NOMO-1 (cell line): Measurements from ENCODE around the gene RAB8B.

Experiments used
- DNase-seq, 2 experiments: peaks; one replicate each; lab custom pipeline; 2025; ENCODE audit not compliant: unreplicated experiment in 2 of 2; lab: John Stamatoyannopoulos, UW

RAB8B gene

DNA sequence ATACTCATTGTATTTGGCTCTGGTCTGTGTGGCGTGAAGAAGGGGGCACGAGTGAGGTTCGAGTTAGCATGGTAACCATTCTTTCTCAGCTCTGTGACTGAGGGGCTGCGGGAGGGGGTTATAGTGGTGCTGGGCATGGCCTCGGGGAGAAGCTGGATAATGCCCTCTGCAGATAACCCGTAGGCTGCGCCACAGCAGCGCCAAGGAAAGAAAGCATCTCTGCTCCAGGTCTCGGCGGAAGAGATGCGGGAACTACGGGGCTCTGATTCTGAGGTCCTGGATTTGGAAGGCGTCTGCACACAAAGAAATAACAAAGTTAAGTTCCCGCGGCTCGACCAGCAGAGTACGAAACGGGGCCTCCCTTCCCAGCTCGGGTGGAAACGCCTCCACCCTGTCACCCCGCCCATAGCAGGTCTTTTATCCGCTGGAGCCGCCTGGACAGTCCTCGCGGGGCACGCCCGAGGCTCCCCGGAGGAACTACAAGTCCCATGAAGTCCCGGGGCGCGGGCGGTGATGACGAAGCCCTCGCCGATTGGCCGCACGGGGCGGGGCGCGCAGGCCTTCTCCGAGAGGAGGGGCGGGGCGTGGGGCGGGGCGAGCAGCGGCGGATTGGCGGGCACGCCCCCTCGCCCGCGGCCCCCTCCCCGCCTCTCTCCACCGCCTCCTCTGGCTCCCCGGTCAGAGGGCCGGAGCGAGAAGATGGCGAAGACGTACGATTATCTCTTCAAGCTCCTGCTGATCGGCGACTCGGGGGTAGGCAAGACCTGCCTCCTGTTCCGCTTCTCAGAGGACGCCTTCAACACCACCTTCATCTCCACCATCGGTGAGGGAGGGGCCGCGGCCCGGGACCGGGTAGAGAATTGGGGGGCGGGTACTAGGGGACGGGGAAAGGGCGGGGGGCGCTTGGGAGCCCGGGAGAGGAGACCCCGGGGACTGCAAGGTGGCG, at the start of gene RAB8B:
RAB8B (plus strand) TSS at position 681 of the 946 bp plus-strand sequence; CDS start at position 700, 19 bp downstream.
- peak; percentile 91 to 97 for DNase-seq

DNA sequence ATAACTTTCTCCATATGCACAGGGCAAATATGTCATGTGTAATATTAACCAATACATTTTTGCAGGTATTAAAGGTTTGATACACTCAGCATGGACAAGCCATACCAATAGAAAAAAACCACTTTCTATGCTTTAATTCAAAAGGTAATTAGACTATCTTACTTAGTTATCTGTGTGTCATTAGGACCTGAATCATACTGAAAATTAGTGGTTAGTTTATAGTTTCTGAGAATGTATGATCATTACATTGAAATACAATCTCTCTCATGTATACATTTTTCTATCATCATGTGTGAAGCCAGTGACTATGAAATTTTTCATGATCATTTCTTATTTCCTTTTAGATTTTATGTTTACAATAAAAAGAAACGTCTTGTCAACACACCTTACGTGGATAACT, 48.5 kb upstream of the RAB8B start:
- no peak for DNase-seq

DNA sequence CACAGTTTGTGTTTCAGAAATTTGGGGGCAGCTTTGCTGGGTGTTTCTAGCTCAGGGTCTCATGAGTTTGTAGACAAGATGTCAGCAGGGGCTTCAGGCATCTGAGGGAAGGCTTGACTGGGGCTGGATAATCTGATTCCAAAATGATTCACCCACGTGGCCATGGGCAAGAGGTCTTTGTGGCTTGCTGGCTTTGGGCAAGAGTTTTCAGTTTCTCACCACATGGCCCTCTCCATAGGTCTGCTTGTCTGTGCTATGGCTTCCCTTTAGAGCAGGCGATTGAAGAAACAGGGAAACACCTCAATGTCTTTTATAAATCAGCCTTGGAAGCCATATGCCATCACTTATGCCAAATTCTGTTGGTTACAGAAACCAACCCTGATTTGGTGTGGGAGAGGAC, 44.0 kb upstream of the RAB8B start:
- no peak for DNase-seq

DNA sequence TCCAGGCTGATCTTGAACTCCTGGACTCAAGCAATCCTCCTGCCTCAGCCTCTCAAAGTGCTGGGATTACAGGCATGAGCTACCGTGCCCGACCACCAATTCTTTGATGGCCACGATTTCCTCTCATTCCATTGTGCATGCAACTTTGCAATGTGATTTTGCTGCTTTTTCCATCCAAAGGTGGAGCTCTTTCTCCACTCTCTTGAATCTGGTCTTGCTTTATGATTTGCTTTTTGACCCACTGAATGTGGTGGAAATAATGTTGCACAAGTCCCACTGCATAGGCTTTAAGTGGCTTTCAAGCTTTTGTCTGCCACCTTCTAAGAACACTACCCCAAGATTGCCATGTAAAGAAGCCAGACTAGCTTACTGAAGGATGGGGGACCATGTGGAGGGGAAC, 42.7 kb upstream of the RAB8B start:
- DNase-seq = no peak

DNA sequence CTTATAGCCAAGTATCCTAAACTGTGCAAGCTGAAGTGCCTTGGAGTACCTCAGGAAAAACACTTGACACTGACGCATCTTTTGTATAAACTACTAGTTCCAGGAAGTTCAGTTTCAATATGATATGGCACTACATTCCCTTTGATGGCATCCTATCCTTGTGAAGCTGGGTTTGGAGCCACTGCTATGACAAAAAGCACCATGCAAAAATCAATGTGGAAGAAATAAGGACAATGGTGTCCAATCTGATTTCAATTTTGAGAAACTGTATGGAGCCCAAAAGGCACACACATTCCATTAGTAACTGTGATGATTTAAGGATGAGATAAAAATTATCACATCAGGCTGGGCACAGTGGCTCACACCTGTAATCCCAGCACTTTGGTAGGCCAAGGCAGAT, 37.7 kb upstream of the RAB8B start:
- no peak for DNase-seq

DNA sequence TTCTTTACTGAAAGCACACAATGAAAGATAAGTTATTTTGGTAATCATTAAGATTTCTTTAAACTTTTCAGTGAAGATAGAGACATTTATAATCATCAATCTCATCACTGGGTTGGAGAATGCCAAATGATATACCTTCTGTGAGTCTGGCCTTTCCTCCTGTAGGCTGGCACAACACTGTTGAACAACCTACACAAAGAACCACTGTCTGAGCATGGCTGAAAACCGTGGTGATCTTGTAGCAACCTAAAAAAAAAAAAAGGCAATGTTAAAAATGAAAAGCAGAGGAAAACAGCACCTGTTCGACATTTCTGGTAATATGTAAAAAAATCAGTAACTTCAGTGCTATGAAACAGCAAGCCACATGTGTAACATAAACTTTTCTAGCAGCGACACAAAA, 33.9 kb upstream of the RAB8B start:
- no peak for DNase-seq

DNA sequence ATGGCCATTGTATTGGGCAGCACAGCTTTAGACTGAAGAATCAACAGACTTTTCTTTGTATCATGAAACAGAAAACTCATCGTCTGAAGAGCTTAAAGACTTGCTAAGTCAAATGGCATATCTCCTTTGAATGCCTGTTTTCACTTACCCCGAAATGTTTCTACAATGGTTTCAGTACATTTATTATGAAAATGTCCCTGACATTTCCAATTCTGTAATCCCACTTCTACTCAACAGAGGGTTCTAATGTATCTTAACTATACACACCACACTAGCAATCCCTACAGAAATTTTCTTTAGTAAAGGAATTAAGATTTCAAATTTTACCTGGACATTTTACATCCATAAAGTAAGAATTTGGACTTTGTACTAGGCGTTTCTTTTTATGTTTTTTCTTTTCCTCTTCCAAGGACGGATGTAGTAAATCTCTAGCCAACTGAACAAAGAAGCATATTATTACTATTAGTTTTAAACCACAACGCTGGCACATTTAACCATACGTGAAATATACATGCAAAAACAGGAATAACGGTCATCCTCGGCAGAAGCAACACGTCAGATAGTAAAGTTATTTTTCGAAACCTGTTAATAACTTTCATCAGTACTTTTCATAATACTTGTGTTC, 33.2 kb upstream of the RAB8B start:
- DNase-seq = no peak

DNA sequence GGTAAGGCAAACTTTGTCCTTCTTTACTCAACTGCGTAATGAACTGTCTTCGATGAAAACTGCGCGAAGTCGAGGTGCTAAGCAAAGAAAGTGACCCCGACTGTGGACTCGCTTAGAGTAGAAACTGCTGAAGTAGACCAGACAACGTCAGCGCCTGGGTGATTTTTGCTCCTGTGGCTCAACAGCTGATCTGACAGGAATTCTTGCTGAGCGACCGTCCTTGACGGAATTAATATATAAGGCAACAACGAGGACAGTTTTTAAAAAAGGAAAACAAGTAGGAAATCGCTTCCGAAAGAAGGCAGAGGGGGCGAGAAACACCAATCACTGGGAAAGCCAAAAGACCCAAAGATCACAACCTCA, 32.7 kb upstream of the RAB8B start:
- DNase-seq = peak; percentile 26 to 58

DNA sequence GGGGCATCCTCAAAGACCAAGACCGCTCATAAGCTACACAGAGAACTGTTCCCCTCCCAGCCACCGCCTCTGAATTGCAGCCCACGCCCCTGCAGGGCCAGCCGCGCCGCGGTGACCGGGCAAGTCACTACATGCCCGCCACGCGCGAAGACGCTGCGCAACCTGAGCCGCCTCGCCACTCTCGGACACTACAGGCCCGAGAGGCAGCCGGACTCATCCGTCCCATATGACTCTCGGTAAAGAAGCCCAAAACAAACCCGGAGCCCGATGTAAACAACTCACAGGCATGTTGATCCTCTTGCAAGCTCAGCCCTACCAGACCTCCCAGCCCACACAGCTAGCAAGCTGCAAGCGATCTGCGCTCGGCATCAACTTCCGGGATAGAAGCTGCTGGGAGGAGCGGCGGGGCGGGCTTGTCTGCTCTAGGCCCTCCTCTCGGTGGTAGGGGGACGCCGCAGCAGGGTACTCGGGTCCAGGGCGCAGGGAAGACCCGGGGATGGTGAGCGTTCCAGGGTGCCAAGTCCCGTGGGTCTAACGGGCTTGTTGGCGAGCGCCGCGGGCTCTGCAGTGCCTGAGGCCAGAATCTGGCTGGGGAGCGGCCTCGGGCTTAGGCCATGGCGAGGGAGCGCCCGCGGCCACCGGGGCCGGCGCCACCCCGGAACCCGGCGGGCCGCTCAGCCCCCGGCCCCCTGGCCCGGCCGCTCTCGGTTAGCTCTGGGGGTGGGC, 32.1 kb upstream of the RAB8B start, which contains the start of gene RPS27L:
RPS27L (minus strand) TSS at position 360 of the 726 bp plus-strand sequence; CDS start at position 288, 72 bp downstream.
- peak; percentile 83 to 93 for DNase-seq

DNA sequence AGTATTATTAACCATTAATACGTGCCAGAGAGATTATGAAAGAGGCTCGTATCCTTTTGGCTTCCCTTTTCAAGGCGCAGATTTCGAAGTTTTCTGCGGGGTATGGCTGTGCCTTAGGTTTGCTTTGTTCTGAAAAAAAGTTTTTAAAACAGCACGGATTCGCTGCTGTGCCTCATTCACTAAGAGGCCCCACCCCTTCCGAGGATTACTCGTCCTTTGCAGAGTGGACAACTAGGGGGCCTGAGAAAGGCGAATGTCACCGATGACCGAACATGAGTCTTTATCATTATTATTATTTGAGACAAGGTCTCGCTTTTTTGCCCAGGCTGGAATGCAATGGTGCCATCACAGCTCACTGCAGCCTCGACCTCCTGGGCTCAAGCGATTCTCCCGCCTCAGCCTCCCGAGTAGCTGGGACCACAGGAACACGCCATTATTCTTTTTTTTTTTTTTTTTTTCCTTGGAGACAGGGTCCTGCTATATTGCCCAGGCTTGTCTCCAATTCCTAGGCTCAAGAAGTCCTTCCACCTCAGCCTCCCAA, 31.4 kb upstream of the RAB8B start:
- DNase-seq = peak; percentile 47 to 57

DNA sequence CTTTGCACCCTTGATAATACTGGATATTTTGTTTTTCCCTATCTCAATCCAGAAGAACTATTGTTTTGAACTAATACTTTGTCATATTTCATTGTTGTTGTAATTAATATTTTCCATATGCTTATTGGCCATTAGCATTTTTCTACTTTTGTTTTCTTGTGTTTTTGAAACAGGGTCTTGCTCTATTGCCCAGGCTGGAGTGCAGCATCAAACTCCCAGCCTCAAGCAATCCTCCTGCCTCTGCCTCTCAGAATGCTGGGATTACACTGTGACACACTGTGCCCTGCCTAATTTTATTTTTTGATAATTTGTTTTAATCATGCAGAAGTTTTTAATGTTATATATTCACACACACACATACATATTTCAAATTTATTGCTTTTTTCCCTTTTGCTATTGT, 28.8 kb upstream of the RAB8B start:
- DNase-seq = no peak

DNA sequence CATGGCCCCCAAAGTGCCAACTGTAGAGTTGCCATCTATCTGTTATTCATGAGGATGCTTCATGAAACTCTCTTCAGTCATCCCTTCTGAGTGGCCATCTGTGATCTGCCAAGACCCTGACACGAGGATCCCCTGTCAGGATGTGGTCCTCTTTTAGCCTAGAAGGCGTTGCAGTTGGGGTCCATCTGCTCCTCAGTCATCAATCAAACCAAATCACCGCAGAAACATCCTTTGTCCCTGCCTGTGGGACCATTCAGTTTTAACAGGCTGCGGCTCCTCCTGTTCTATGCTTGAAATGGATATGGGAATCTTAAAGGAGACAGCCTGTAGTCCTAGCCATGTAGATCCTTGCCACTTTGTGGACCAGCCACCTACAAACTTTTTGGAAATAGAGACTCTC, 26.2 kb upstream of the RAB8B start:
- DNase-seq = no peak

DNA sequence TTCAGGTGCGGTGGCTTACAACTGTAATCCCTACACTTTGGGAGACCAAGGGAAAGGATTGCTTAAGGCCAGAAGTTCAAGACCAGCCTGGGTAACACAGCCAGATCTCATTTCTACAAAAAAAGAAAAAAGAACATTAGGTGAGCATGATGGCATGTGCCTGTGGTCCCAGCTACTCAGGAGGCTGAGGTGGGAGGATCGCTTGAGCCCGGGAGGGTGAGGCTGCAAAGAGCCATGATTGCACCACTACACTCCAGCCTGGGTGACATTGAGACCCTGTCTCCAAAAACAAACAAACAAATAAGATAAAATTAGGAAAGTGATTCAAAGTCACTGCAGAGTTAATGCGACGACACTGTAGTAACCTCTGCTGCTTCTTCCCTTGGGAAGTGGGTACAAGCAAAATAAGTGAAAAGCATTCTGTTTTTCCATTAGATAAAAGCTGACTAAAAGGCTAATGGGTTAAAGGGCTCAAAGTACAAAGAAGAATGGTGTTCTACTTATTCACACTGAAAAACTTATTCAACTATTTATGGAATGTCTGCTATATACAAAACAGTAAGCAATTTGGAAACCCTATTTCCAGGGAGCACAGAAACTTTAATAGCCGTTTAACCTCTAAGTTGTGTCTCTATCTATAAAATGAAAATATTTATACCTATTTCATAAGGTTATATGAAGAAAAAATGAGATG, 24.1 kb upstream of the RAB8B start:
- DNase-seq = no peak

DNA sequence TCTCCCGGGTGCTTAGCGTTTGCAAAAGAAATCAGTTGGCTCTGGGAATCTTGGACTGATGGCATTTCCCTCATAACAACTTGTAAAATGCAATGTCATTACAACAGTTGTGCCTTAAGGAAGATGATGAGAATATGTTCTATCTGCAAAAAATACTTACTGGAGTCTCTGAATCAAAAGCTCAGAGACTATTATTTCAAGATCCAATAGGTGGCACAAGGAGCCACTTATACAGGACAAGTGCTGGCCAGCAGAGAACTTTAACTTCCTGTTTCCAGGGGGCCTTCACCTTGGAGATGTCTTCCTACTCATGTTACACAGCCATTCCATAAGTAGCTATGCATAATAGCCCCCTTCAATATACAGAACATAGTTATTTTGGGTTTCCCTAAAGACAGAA, 23.2 kb upstream of the RAB8B start:
- DNase-seq = peak; percentile 31 to 60

DNA sequence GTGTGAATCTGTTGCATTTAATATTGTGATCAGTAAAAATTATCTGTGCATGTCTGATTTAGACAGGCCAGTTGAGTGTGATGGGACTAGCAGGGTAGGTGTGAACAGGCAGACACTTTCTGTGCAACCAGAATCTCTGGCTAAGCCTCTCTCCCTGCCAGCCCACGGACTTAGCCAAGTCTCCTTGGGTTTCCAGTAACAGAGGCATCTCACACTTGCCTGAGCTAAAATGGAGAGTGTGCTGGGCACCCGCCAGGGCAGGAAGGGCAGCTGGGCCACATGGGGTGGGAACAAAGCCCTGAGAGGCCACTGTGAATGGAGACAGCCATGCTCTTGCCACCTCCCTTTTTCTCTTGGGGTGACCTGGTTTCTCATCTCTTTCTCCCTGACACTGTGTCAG, 19.6 kb upstream of the RAB8B start:
- no peak for DNase-seq

DNA sequence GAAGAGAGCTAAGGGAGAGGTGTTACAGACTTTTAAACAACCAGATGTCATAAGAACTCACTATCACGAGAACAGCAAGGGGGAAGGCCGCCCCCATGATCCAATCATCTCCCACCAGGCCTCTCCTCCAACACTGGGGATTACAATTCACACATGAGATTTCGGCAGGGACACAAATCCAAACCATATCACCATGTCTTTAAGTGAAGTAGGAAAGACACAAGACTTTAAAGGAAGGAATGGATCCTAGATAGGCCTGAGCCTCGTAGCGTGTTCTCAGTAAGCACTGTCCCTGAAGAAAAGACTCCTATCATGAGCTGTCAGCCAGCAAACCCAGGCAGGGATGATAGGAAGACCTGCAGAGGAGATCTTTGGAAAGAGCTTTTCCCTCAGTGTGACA, 17.0 kb upstream of the RAB8B start:
- no peak for DNase-seq

DNA sequence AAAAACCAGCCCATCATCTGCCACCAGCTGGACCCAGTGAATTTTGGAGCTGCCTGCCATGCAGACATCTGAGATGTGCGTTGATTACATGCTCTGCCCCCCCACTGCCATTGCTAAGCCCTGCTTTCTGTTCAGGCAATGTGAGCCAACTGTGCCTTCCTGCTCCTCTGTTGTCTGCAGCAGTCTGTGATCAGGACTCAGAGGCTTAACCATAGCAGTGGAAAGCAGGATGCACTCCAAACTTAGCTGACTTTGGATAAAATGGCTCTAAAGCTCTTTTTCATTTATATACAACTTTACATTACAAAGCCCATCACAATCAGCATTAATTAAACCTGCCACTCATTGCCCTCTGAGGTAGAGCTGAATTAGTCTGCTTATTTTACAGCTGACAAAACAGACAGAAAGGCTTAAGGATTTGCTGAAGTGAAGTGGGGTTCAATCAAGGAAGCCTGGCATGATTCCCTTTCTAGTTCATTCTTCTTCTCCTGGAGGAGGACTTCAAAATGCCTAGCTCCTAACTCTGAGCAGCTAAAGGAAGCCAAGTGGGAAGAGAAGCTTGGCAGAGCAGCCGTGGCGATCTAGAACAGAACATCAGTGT, 16.5 kb upstream of the RAB8B start:
- no peak for DNase-seq

DNA sequence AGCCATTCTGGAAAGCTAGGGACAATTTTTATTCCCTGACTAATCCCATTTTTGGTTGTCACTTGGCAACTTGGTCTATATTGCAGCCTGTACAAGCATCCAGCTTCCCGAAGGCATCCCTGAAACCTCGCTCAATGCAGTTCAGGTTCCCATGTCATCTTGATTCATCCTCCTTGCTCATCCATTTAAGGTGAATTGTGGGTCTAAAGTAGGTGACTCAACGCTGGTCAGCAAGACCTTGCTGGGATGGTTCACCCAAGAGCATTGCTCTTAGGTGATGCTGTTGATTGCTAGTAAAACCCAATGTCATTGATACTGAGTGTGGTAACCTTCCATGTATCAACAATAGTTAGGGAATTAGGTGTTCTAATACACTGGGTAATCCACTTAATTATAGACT, 13.1 kb upstream of the RAB8B start:
- DNase-seq = no peak

DNA sequence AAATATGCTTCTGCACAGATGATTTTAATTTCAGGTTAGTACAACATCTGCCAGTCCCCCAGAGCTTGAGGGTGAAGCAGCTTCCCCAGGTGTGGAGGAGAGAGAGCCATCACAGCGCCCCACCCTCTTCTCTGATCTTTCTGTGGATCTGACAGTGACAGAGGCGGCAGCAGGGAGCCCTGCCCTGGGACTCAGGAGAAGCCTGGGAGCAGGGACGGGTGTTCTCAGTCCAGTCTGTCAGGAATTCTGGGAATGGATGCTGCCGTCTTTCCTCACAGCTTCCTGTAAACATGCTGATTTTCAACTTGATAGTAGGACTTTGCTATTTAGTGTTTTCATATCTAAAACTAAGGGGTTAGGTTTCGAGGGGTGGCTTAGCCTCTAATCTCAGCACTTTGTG, 11.4 kb upstream of the RAB8B start:
- DNase-seq = no peak

DNA sequence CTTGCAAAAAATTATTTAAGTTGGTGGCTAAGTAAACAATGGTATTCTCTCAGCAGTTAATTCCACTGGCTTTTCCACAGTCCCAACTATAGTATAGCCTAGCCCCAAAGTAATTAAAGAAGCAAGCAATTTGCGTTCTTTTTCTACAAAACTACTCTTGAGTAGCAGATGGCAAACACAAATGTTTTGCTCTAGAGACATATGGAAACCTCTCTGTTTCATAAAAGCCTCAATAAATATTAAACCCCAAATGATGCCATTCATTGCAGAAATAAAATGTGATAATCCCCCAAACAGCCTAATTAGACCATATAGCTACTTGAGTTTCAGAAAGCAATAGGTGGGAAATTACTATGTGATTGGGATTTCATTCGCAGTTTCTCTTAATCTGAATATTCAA, 8.7 kb upstream of the RAB8B start:
- DNase-seq = no peak
